ENCODE data around the gene RUFY3.
A peak's percentile ranks its signal among the peaks of the same experiment; 100 is the strongest.
"Not testable (repeated sequence)": the region's sequence is repeated elsewhere in the genome, so short reads cannot be mapped to it uniquely, and the experiment has no call there.

RUFY3 gene

GRCh38 chr4:70788733-70789132, 67.0 kb downstream of the RUFY3 start:
- no peak for DNase-seq

GRCh38 chr4:70793626-70794025, 71.9 kb downstream of the RUFY3 start:
- DNase-seq, result no peak

- no peak for DNase-seq
These were observed 79.6 kb downstream of the RUFY3 start for GRCh38 chr4:70801265-70801809.

GRCh38 chr4:70802928-70803580, 81.3 kb downstream of the RUFY3 start:
- no peak for DNase-seq

- DNase-seq, result no peak
These were observed 86.4 kb downstream of the RUFY3 start for GRCh38 chr4:70808151-70808550.

GRCh38 chr4:70815370-70815769, 93.6 kb downstream of the RUFY3 start:
- DNase-seq, result no peak

- no peak for DNase-seq
These were observed 95.1 kb downstream of the RUFY3 start for GRCh38 chr4:70816894-70817293.

GRCh38 chr4:70818173-70818855, 96.5 kb downstream of the RUFY3 start:
- DNase-seq, result peak in 1 of 2 donors; percentile 32

- no peak for DNase-seq
These were observed 97.2 kb downstream of the RUFY3 start for GRCh38 chr4:70818921-70819320.

- no peak for DNase-seq
These were observed 107.3 kb downstream of the RUFY3 start for GRCh38 chr4:70829015-70829414.

- no peak for DNase-seq
These were observed 107.7 kb downstream of the RUFY3 start for GRCh38 chr4:70829492-70829891.

GRCh38 chr4:70830054-70830453, 108.3 kb downstream of the RUFY3 start:
- DNase-seq, result no peak

GRCh38 chr4:70831293-70831692, 109.5 kb downstream of the RUFY3 start:
- DNase-seq, result no peak

- no peak for DNase-seq
These were observed 111.9 kb downstream of the RUFY3 start for GRCh38 chr4:70833675-70834074.

- no peak for DNase-seq
These were observed 114.3 kb downstream of the RUFY3 start for GRCh38 chr4:70836081-70836480.

GRCh38 chr4:70838204-70838603, 116.4 kb downstream of the RUFY3 start:
- no peak for DNase-seq

- DNase-seq, result peak; percentile 29 to 57
These were observed 117.2 kb downstream of the RUFY3 start for GRCh38 chr4:70838666-70839588.

GRCh38 chr4:70839589-70840093, 117.9 kb downstream of the RUFY3 start, which contains the start of gene GRSF1:
Gene GRSF1 (minus strand): TSS chr4:70839890. CDS start chr4:70839827, 63 bp downstream.
- peak; percentile 77 to 85 for DNase-seq

GRCh38 chr4:70840137-70840536, 118.4 kb downstream of the RUFY3 start:
- peak; percentile 9 to 10 for DNase-seq

- DNase-seq, result not testable (repeated sequence)
These were observed 118.9 kb downstream of the RUFY3 start for GRCh38 chr4:70840631-70841030.

GRCh38 chr4:70841211-70841610, 119.4 kb downstream of the RUFY3 start:
- DNase-seq, result no peak

GRCh38 chr4:70841951-70842350, 120.2 kb downstream of the RUFY3 start:
- no peak for DNase-seq

Measured in bone marrow (tissue), 2 donors.